Cardiac muscle cell (in vitro differentiated cells and primary cell): ENCODE measurements around the gene INTS15. TPM values are rescaled to one million over a fixed set of nuclear protein-coding genes. Genes with fewer than 3 reads are reported as not detected.

Source experiments
- DNase-seq, 2 donors: peaks; one replicate each; pipeline versions ENCODE4 v3.0.0 to v3.0.0-alpha.2; 2010 to 2017; ENCODE audit warnings: low read depth in 1 of 2, low spot score in 1 of 2
- H3K27ac ChIP-seq: fragments of 200-600 bp; sonication (generic); 2 replicates; pipeline ENCODE4 v1.5.1; 2016
- H3K27me3 ChIP-seq: fragments of 200-600 bp; sonication (generic); 2 replicates; pipeline ENCODE4 v1.6.0; 2016; ENCODE audit warnings: control low read depth
- H3K36me3 ChIP-seq: fragments of 200-600 bp; sonication (generic); 2 replicates; pipeline ENCODE4 v1.5.1; 2016; ENCODE audit warnings: control low read depth
- H3K4me1 ChIP-seq: fragments of 200-600 bp; sonication (generic); 2 replicates; pipeline ENCODE4 v1.8.1; 2017; ENCODE audit warnings: low read depth, mild to moderate bottlenecking, mixed run types
- H3K4me3 ChIP-seq: fragments of 200-600 bp; sonication (generic); 2 replicates; pipeline ENCODE4 v1.5.1; 2016; ENCODE audit warnings: mild to moderate bottlenecking
- H3K9me3 ChIP-seq: fragments of 200-600 bp; sonication (generic); 2 replicates; pipeline ENCODE4 v1.5.1; 2017; ENCODE audit warnings: low read depth, mild to moderate bottlenecking, control low read depth
- CTCF ChIP-seq: IDR thresholded peaks from 2 replicates; pipeline ENCODE4 v1.5.1; 2012; ENCODE audit warnings: low read depth, mild to moderate bottlenecking, low read length
- polyA plus RNA-seq: library from polyadenylated mRNA; unstranded; fragments of >200 nt; fragmentation: Nextera tagmentation; extraction: Ambion mirVana; gene quantifications from 2 replicates; pipeline ENCODE4 v1.2.1, GENCODE V29; 2016
- total RNA-seq: library from RNA; depleted of rRNA; stranded (reverse); fragments of >200 nt; gene quantifications from 2 replicates; pipeline ENCODE4 v1.2.3, GENCODE V29; 2016

The INTS15 gene
- total and polyA plus RNA-seq, 2 experiments from 2014 or later = 25.9 to 37.8 TPM

GRCh38 chr7:6655636-6656385 lies 66.0 kb downstream of the INTS15 start:
- Histone ChIP-seq H3K36me3 (peaks cover 27% of the 10 kb centered on the region), H3K9me3 (no peaks in the 10 kb centered on the region), H3K27ac (no peak overlapping the region), H3K4me1 (no peaks in the 10 kb centered on the region), H3K4me3 (no peak overlapping the region), H3K27me3 (no peaks in the 10 kb centered on the region)
- no peak for DNase-seq
- TF ChIP-seq CTCF = no peak

- H3K27ac ChIP-seq = no peak overlapping the region
- H3K4me3 ChIP-seq = no peak overlapping the region
- DNase-seq = no peak
- no peak for TF ChIP-seq CTCF
- peaks cover 22% of the 10 kb centered on the region for H3K36me3 ChIP-seq
- no peaks in the 10 kb centered on the region for H3K4me1 ChIP-seq
- H3K27me3 ChIP-seq = no peaks in the 10 kb centered on the region
- no peaks in the 10 kb centered on the region for H3K9me3 ChIP-seq
Measured at GRCh38 chr7:6656413-6656812, 66.6 kb downstream of the INTS15 start.

Other genes starting within 250 kb of the INTS15 start
- 15.2 and 21.4 TPM in 2 replicates for gene FAM220A, start 241.1 kb upstream of the INTS15 start, total RNA-seq
- 9.7 and 10.2 TPM in 2 replicates for gene FAM220A, start 241.1 kb upstream of the INTS15 start, polyA plus RNA-seq
- 48.9 and 66.4 TPM in 2 replicates for gene RAC1, start 215.5 kb upstream of the INTS15 start, total RNA-seq
- 320 and 353 TPM in 2 replicates for gene RAC1, start 215.5 kb upstream of the INTS15 start, polyA plus RNA-seq
- 20.9 and 22.3 TPM in 2 replicates for gene DAGLB, start 142.1 kb upstream of the INTS15 start, total RNA-seq
- gene DAGLB, start 142.1 kb upstream of the INTS15 start, polyA plus RNA-seq = 18.9 and 27.0 TPM in 2 replicates
- gene KDELR2, start 105.9 kb upstream of the INTS15 start, total RNA-seq = 46.9 and 60.4 TPM in 2 replicates
- gene KDELR2, start 105.9 kb upstream of the INTS15 start, polyA plus RNA-seq = 130 and 160 TPM in 2 replicates
- gene GRID2IP, start 38.6 kb upstream of the INTS15 start, total RNA-seq = 0.07 and 0.24 TPM in 2 replicates
- gene GRID2IP, start 38.6 kb upstream of the INTS15 start, polyA plus RNA-seq = 0.06 and 0.11 TPM in 2 replicates
- 51.7 and 81.3 TPM in 2 replicates for gene ZDHHC4, start 12.6 kb upstream of the INTS15 start, total RNA-seq
- gene ZDHHC4, start 12.6 kb upstream of the INTS15 start, polyA plus RNA-seq = 108 and 110 TPM in 2 replicates
- gene ZNF853, start 25.6 kb downstream of the INTS15 start, total RNA-seq = 31.3 and 32.2 TPM in 2 replicates
- 16.8 and 20.8 TPM in 2 replicates for gene ZNF853, start 25.6 kb downstream of the INTS15 start, polyA plus RNA-seq
- gene ZNF316, start 47.3 kb downstream of the INTS15 start, total RNA-seq = 21.3 and 40.6 TPM in 2 replicates
- gene ZNF316, start 47.3 kb downstream of the INTS15 start, polyA plus RNA-seq = 24.9 and 26.6 TPM in 2 replicates
- 24.1 and 31.6 TPM in 2 replicates for gene ZNF12, start 116.9 kb downstream of the INTS15 start, total RNA-seq
- 16.8 and 31.5 TPM in 2 replicates for gene ZNF12, start 116.9 kb downstream of the INTS15 start, polyA plus RNA-seq
- gene RSPH10B2, start 164.1 kb downstream of the INTS15 start, total RNA-seq = 0.25 and 0.69 TPM in 2 replicates
- not detected in 2 replicates for gene RSPH10B2, start 164.1 kb downstream of the INTS15 start, polyA plus RNA-seq
- 19.8 and 26.6 TPM in 2 replicates for gene CCZ1B, start 236.3 kb downstream of the INTS15 start, total RNA-seq
- gene CCZ1B, start 236.3 kb downstream of the INTS15 start, polyA plus RNA-seq = 32.9 and 36.5 TPM in 2 replicates